Activated CD8-positive, alpha-beta memory T cell treated with anti-CD3 and anti-CD28 coated beads, Interleukin-2, amount 50 U/mL, for 48 hours (primary cell): Measurements from ENCODE around the gene BACE2.

ENCODE experiments used
- DNase-seq: peaks from one replicate; pipeline ENCODE4 v3.0.0-alpha.2; 2020

Gene BACE2

DNA sequence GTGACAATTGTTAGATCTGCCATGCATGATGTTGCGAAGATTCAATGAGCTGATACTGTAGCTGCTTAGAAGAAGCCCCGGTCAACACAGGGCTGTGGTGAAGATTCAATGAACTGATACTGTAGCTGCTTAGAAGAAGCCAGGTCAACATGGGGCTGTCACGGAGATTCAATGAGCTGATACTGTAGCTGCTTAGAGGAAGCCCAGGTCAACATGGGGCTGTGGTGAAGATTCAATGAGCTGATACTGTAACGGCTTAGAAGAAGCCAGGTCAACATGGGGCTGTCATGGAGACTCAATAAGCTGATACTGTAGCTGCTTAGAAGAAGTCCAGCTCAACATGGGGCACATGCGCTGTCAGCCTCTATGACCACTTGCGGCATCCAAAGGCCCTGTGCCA lies 18.8 kb upstream of the BACE2 start:
- no peak for DNase-seq

DNA sequence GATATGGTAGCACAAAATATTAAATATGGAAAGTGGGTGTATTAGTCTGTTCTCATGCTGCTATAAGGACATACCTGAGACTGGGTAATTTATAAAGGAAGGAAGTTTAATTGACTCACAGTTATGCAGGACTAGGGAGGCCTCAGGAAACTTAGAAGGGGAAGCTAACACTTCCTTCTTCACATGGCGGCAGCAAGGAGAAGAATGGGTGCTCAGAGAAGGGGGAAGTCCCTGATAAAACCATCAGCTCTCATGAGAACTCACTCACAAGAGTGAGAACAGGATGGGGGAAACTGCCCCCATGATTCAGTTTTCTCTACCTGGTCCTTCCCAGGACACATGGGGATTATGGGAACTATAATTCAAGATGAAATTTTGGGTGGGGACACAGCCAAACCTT lies 15.8 kb upstream of the BACE2 start:
- no peak for DNase-seq

GRCh38 chr21:41153443-41153842 lies 14.5 kb upstream of the BACE2 start:
- DNase-seq, result no peak

DNA sequence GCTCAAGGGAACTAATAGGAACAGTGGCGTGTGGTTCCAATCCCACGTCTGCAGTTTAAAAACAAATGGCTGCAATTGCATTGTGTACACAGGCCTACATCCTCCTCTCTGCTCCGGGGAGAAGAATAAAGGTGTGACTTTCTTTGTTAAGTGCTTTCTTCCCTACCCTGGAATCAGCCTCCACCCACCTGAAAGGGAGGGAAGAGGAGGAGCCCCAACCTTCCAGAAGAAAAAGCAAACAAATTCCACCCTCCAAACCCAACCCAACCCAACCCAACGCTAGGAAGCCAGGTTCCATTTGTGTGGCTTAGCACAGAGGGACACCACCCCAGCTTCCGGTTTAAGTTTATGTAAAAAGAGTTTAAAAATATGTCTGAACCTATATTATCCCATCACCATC lies 11.8 kb upstream of the BACE2 start:
- no peak for DNase-seq

- DNase-seq, result no peak
Observed at GRCh38 chr21:41158026-41158425, 9.9 kb upstream of the BACE2 start.

- DNase-seq, result no peak
Observed at GRCh38 chr21:41160036-41160435, 7.9 kb upstream of the BACE2 start.

DNA sequence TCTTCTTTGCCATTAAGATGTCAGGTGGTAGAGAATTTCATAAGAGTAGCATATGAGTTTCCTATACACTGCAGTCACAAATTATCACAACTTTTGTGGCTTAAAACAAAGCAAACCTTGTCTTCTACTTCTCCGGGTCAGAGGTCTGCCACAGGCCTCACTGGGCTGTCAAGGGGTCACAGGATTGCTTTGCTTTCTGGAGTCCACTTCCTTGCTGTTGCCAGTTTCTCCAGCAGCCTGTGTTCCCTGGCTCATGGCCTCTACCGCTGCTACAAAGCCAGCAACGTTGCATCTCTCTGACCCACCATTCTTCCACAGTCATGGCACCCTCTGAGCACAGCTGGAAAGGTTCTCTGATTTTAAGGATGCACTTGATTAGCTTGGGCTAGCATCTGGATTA lies 6.5 kb upstream of the BACE2 start:
- DNase-seq, result no peak

GRCh38 chr21:41162096-41162495 lies 5.9 kb upstream of the BACE2 start:
- DNase-seq, result no peak

GRCh38 chr21:41163091-41163490 lies 4.9 kb upstream of the BACE2 start:
- no peak for DNase-seq

DNA sequence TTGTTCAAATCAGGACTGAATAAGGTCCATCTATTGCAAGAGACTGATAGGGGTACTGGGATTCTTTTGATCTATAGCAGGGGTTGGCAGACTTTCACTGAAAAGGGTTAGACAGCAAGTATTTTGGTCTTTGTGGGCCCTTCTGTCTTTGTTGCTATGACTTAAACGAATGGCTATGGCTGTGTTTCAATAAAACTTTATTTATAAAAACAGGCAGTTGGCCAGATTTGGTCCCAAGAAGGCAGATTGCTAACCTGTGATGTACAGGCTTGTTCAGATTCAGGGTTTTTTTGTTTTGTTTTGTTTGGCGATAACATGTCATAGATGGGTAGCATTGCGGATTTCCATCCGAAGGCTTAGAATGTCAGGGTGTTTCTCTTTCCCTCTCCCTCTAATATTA lies 3.9 kb upstream of the BACE2 start:
- DNase-seq, result no peak

DNA sequence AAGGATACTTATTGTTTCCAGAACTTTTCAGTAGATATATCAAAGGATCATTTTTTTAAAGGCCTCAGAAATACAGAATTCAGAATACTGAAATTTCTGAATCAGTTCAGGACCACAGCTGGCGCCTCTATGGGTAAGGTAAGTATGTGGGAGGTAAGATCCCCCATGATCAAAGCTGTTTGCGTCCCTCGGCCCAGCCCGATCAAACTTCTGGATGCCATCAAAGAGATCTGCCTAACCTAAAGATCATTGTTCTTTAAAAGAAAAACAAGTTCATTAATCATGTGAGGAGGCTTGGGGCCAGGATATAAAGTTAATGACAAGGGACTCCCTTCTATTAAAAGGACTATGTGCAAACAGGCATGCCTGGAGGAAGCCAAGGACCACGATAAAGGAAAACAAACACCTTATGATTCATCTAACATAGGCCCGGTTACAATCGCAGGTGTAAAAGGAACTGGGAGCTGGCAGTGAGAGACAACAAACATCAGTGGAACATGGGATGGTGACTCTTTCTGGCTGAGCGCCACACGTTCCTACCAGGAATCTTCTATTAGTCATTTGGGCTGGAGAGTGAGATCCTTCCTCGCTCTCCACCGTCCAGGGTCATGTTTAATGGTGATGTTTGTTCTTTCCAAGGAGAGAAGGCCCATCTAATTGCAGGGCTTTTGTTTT lies 2.8 kb upstream of the BACE2 start:
- no peak for DNase-seq

DNA sequence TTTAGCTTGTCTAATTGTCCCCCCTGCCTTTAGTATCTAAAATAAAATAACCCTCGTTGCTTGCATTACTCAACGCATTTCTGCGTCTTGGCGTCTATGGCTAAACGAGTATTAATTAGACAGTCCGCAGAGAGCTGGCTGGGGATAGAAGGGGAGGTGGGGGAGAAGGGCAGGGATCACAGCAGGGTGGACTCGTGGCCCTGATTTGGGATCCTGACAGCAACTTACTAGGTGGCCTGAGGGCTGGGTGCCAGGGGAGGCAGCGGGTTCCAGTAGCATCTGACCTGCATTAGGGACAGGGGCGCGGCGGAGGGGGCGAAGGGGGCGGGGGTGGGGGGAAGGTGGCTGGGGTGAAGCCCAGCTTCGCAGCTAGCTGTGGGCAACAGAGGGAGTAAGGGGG lies 1.1 kb upstream of the BACE2 start:
- DNase-seq, result no peak

GRCh38 chr21:41168391-41169257 lies 664 bp downstream of the BACE2 start:
- peak; percentile 58 for DNase-seq

- no peak for DNase-seq
Observed at GRCh38 chr21:41169258-41169576, 1.3 kb downstream of the BACE2 start.

DNA sequence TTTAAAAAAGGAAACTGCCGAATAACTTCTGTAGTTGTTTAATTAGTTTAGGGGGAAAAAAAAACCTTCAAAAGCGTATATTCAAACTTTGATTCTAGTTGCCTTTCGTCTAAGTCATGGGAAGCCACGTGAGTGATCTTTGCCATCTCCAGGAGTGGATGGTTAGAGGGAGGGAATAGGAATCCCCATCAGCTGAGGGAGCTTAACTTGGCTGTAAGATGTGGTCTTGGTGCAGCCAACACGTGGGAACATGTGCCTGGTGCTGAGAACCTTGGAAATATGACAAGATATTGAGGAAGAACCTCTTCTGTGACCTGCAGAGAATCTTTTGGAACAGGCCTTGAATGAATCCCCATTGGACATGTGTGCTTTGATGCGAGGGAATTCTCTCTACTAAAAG lies 1.7 kb downstream of the BACE2 start:
- no peak for DNase-seq

DNA sequence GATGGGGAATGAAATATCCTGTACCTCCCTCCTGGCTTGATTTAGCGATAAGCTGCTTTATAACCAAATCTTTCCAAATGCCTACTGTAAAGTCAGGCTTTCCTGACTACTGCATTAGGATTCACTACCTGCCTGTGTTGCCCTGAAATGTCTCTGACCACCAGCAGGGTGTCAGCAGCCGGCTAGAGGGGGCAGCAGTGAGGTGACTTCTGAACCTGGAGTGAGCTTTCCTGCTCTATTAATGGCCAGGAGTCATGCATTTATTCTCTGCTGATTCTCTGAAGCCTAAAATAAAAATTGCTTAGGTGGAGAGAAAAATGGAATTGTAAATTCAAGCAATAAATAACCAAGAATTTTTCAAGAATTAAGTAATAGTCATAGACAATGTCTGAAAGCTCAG lies 2.5 kb downstream of the BACE2 start:
- no peak for DNase-seq

DNA sequence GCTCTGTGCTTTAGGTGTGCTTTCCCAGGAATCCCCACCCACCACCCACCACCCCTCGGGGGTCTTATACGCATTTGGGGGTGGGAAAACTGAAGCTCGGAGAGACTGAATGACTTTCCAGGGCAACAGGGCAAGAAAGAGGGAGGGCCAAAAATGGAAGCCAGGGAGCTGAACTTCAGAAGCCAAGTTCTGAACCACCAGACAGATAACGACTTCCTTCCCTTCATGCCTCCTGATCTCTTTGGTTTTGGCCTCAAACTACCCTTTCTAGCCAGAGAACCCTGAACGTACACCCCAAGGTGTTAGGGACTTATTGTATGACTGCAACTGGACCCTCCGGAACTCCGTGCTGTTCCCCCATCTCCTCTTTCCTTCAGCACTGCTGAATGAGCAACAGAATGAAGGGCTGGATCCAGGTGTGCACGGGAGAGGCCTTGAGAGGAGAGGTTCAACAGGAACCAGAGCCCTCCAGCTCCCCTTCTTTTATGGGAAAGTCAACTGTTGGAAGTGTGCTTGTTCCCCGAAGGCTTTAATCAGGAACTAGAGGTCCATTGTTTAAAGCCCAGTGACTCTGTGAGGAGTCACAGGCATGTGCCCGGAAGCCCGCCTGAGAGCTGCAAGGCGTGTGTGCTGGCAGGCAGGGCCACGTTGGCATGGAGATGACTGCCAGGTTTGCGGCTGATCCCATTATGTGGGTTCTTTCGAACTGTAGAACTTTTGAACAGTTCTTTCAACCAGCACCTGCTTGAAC lies 3.1 kb downstream of the BACE2 start:
- DNase-seq, result no peak

DNA sequence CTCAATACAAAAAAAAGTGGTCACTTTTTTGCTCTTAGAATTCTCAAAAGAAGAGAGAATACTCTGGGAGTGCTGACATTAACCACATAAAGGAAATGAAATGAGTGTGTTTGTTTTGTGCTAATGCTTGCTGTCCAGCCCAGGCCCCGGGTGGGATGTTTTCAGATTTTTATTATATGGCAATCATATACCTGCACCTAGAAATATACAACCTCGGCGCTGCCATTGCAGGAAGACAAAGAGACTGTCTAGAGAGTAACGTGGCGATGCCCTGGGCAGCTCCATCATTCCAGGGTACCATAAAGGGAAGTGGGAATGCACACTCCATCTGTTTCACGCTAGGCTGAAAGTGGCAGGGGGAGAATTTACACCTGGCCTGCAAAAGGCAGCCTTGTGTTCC lies 7.1 kb downstream of the BACE2 start:
- DNase-seq, result no peak

DNA sequence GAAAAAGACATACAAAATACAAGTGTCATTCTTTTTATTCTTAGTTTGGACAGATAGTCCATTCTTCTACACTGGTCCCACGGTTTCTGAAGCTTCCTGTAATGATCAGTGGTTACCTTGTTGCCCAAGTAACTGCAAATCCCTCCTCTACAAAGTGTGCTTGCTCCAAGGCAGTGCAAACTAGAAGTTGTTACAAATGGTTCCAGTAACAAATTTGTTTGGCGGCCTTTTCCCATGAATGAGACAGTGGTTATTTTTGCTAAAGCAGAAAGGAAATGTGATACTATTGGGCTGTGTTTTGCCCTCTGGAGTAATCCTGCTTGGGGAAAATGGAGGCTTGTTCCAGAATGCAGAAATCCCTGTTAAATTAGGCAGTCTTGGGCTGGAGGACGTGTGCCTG lies 8.9 kb downstream of the BACE2 start:
- no peak for DNase-seq

- no peak for DNase-seq
Observed at GRCh38 chr21:41180752-41181151, 12.8 kb downstream of the BACE2 start.

DNA sequence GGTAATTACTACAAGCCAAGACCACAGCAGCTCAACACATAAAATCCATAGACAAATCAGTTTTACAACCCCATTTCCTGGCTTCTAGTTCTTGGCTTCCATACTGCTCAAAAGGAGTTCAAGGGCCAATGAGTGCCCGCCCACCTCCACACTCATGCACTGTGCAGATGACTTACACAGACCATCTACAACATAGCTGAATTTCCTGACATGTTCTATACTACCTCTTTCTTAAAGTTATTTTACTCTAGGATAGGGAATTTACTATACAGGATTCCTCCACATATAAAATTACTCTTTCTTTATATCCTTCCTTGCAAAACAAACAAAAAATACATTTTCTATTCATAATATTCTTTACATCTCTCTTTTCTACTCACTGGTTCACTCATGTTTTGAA lies 14.6 kb downstream of the BACE2 start:
- DNase-seq, result no peak

- no peak for DNase-seq
Observed at GRCh38 chr21:41183575-41183974, 15.6 kb downstream of the BACE2 start.

GRCh38 chr21:41185802-41186201 lies 17.8 kb downstream of the BACE2 start:
- no peak for DNase-seq
